Hepatocyte (in vitro differentiated cells): ENCODE data around the gene HCAR1. TPM values are rescaled to one million over a fixed set of nuclear protein-coding genes. Genes with fewer than 3 reads are reported as not detected.
A peak's percentile ranks its signal among the peaks of the same experiment; 100 is the strongest.
"Not testable (repeated sequence)": the region's sequence is repeated elsewhere in the genome, so short reads cannot be mapped to it uniquely, and the experiment has no call there.

Experiments used
- DNase-seq: peaks from one replicate; pipeline ENCODE4 v3.0.0-alpha.2; 2016; ENCODE audit warnings: low spot score
- H2AFZ ChIP-seq: fragments of 200-600 bp; sonication (generic); 2 replicates; pipeline ENCODE4 v1.6.0; 2016; ENCODE audit warnings: antibody characterized with exemption, mild to moderate bottlenecking
- H3K27ac ChIP-seq: fragments of 200-600 bp; sonication (generic); 2 replicates; pipeline ENCODE4 v1.5.1; 2016; ENCODE audit warnings: mild to moderate bottlenecking
- H3K27me3 ChIP-seq: fragments of 200-600 bp; sonication (generic); 2 replicates; pipeline ENCODE4 v1.6.1; 2016
- H3K36me3 ChIP-seq: fragments of 200-600 bp; sonication (generic); replicated peaks from 2 replicates; pipeline ENCODE4 v1.5.1; 2016; ENCODE audit warnings: low read depth; ENCODE audit not compliant: insufficient read depth
- H3K4me1 ChIP-seq: fragments of 200-600 bp; sonication (generic); 2 replicates; pipeline ENCODE4 v1.5.1; 2016; ENCODE audit warnings: mild to moderate bottlenecking, moderate library complexity; ENCODE audit not compliant: insufficient read depth
- H3K4me2 ChIP-seq: fragments of 200-600 bp; sonication (generic); 2 replicates; pipeline ENCODE4 v1.6.0; 2016
- H3K4me3 ChIP-seq: fragments of 200-600 bp; sonication (generic); 2 replicates; pipeline ENCODE4 v1.5.1; 2016; ENCODE audit warnings: mild to moderate bottlenecking
- H3K79me2 ChIP-seq: fragments of 200-600 bp; sonication (generic); 2 replicates; pipeline ENCODE4 v1.6.0; 2017; ENCODE audit warnings: mild to moderate bottlenecking
- H3K9me2 ChIP-seq: fragments of 200-600 bp; sonication (generic); replicated peaks from 2 replicates; pipeline ENCODE4 v1.6.0; 2017; ENCODE audit warnings: mild to moderate bottlenecking; ENCODE audit not compliant: insufficient read depth
- H3K9me3 ChIP-seq: fragments of 200-600 bp; sonication (generic); 2 replicates; pipeline ENCODE4 v1.5.1; 2016; ENCODE audit warnings: low read depth, mild to moderate bottlenecking
- H4K20me1 ChIP-seq: fragments of 200-600 bp; sonication (generic); 2 replicates; pipeline ENCODE4 v1.6.0; 2016; ENCODE audit warnings: mild to moderate bottlenecking; ENCODE audit not compliant: insufficient read depth, poor library complexity, severe bottlenecking
- WGBS: methylation state at CpG from one replicate; pipeline ENCODE4 v1.1.6; 2016; ENCODE audit warnings: low lambda C conversion rate; ENCODE audit errors: missing lambda C conversion rate; 5-methylcytosine and 5-hydroxymethylcytosine counted together
- polyA plus RNA-seq: library from polyadenylated mRNA; unstranded; fragments of >200 nt; fragmentation: Nextera tagmentation; extraction: Ambion mirVana; gene quantifications from 2 replicates; pipeline ENCODE4 v1.2.1, GENCODE V29; 2016
- total RNA-seq: library from RNA; depleted of rRNA; stranded (reverse); fragments of >200 nt; gene quantifications from 2 replicates; pipeline ENCODE4 v1.2.3, GENCODE V29; 2014

Gene HCAR1
- total and polyA plus RNA-seq, 2 experiments from 2014 or later = 0.19 to 0.63 TPM

DNA sequence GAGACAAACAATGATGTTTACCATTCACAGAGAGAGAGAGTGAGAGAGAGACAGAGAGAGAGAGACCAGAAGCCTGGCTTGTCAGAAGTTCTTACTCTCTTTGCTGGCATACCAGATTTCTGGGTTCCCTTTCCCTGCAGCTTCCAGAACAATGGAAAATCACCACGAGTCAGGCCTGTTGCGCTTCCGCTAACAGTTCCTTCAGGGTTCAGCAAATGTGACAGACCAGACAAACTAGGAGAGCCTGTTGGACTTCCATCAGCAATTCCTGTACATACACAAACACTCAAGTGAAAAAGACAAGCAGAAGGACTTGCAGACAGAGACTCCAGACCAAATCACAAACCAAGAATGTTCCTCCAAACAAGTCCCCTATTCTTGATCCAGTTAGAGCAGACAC lies 21.4 kb downstream of the HCAR1 start:
- not testable (repeated sequence) for H4K20me1 ChIP-seq, H3K79me2 ChIP-seq, H3K4me3 ChIP-seq, H3K9me2 ChIP-seq, H3K36me3 ChIP-seq, H2AFZ ChIP-seq, H3K4me2 ChIP-seq, H3K27me3 ChIP-seq, H3K4me1 ChIP-seq, DNase-seq, H3K9me3 ChIP-seq
- peak overlapping the region; percentile 53 for H3K27ac ChIP-seq
- no CpG with 5 or more reads among the region's 3 CpGs for WGBS

- not testable (repeated sequence) for H3K4me2 ChIP-seq, H3K4me1 ChIP-seq, DNase-seq, H3K4me3 ChIP-seq, H3K27ac ChIP-seq, H3K79me2 ChIP-seq, H3K36me3 ChIP-seq, H2AFZ ChIP-seq, H4K20me1 ChIP-seq, H3K27me3 ChIP-seq, H3K9me2 ChIP-seq, H3K9me3 ChIP-seq
- WGBS = 93% methylated on average over 3 of the region's 3 CpGs
These were observed 26.8 kb downstream of the HCAR1 start for GRCh38 chr12:122703841-122704240.

- 86% methylated on average over 22 of the region's 22 CpGs for WGBS
- H3K9me3 ChIP-seq, H3K36me3 ChIP-seq, H3K79me2 ChIP-seq, H3K9me2 ChIP-seq, H3K27ac ChIP-seq, H3K4me1 ChIP-seq, H3K4me2 ChIP-seq, H3K27me3 ChIP-seq, H3K4me3 ChIP-seq, H2AFZ ChIP-seq, H4K20me1 ChIP-seq: not testable (repeated sequence)
- DNase-seq = peak; percentile 14
These were observed 27.6 kb downstream of the HCAR1 start, which contains the start of gene HCAR2 for GRCh38 chr12:122702890-122703611. Gene HCAR2 (minus strand): TSS chr12:122703357. CDS start chr12:122703283, 74 bp downstream.

DNA sequence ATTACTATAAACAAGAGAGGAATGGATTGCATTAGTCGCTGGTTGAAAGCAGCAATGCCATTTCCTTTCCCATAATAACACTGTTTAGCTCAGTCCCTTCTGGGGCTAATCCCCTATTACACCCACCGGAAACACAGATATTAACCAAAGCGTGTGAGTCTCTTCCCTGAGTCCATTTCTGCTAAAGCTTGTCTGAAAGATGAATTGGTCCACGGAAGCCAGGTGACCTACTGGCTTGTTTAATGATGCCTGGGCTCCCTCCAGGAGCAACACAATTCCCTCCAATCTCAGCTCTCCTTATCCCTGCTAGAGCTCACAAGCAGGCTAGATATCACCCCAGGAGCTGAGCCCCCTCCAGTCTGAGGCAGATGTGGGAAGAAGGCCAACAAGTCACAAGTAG lies 29.2 kb downstream of the HCAR1 start:
- not testable (repeated sequence) for H3K9me3 ChIP-seq, H3K27me3 ChIP-seq, H2AFZ ChIP-seq, H3K4me3 ChIP-seq, DNase-seq, H3K79me2 ChIP-seq, H3K9me2 ChIP-seq, H4K20me1 ChIP-seq, H3K36me3 ChIP-seq
- Histone ChIP-seq H3K27ac (peak overlapping the region; percentile 78), H3K4me1 (peaks cover 21% of the 10 kb centered on the region), H3K4me2 (peak overlapping the region; percentile 46)
- WGBS = 18% methylated on average over 4 of the region's 4 CpGs

- not testable (repeated sequence) for H2AFZ ChIP-seq, H3K9me3 ChIP-seq, H4K20me1 ChIP-seq, H3K4me3 ChIP-seq, H3K4me2 ChIP-seq, H3K36me3 ChIP-seq, H3K9me2 ChIP-seq, H3K79me2 ChIP-seq, DNase-seq, H3K27me3 ChIP-seq
- 83% methylated on average over 2 of the region's 9 CpGs for WGBS
- Histone ChIP-seq H3K27ac (peak overlapping the region; percentile 78), H3K4me1 (peaks cover 21% of the 10 kb centered on the region)
These were observed 30.5 kb downstream of the HCAR1 start for GRCh38 chr12:122700038-122700710.

DNA sequence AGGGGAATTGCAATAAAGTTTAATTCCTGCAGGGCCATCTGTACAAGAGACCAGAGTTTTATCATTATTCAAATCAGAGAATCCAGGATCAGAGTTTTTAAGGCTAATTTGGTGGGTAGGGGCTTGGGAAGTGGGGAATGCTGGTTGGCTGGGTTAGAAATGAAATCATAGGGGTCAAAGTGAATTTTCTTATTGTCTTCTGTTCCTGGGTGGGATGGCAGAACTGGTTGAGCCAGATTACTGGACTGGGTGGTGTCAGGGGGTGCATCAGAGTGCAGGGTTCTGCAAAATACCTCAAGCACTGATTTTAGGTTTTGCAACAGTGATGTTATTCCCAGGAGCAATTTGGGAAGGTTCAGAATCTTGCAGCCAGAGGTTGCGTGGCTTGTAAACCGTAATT lies 33.7 kb downstream of the HCAR1 start:
- not testable (repeated sequence) for DNase-seq, H3K9me3 ChIP-seq, H4K20me1 ChIP-seq, H3K4me3 ChIP-seq, H3K36me3 ChIP-seq, H3K27me3 ChIP-seq, H3K79me2 ChIP-seq, H3K4me2 ChIP-seq, H3K9me2 ChIP-seq, H2AFZ ChIP-seq
- Histone ChIP-seq H3K27ac (peak overlapping the region; percentile 51), H3K4me1 (peaks cover 19% of the 10 kb centered on the region)
- 63% methylated on average over 2 of the region's 2 CpGs for WGBS
